Heart left ventricle (tissue), 13 donors: Measurements from ENCODE around the gene SERINC4.

Experiments
- CTCF ChIP-seq, 12 donors: fragments of 200-600 bp; sonication (generic) in 4 of 12; IDR thresholded peaks; one replicate each; pipeline versions ENCODE4 v1.5.0 to v1.8.0; 2018 to 2022; ENCODE audit warnings: antibody characterized with exemption in 12 of 12, mild to moderate bottlenecking in 5 of 12
- POLR2A ChIP-seq, 2 donors: fragments of 450-650 bp; IDR thresholded peaks; one replicate each; pipeline ENCODE4 v1.6.1; 2017; ENCODE audit warnings: antibody characterized with exemption in 2 of 2, mild to moderate bottlenecking in 2 of 2, moderate library complexity in 2 of 2
- donor health status: ischemic (EF 13 %, LVEDD 7.1; RV severe dilation, severe dysfunction).
- donor health status: DM: no; HTN: yes; CAD: no.
- donor health status: DM: no; HTN: no; CAD: no.
- donor health status: ischemic (EF 25% LVEDD 6.9; RV normal size, moderate dysfunction).
- donor health status: ischemic (EF 25% LVEDD 5.7; RV mildly dilated, moderate dysfunction).
- donor health status: ischemic (EF 35%, LVEDD 5.7; RV mildly dilated, moderate dysfunction).
- donor health status: nonischemic (EF 11% LVEDD 7.7; RV severe dilation, severe dysfunction).
- donor health status: DM: yes; HTN: yes; CAD: no.
- donor health status: PGD.
- donor health status: ischemic (EF 29% LVEDD 5.4; RV normal size, mild dysfunction).
- donor health status: nonischemic (EF 23%, LVEDD 6.1; RV moderate dilation, normal function).

- no peak for TF ChIP-seq CTCF (IDR thresholded peaks at IDR 0.05)
- no peak for TF ChIP-seq POLR2A (IDR thresholded peaks at IDR 0.05)
Measured at GRCh38 chr15:43845421-43845820, 45.4 kb upstream of the SERINC4 start.
